ENCODE results near the gene JPH4.

GRCh38 chr14:23523229-23524016, 55.2 kb downstream of the JPH4 start:
- no peak for TF ChIP-seq POLR2A (IDR thresholded peaks at IDR 0.05)
- no peak for TF ChIP-seq CTCF (IDR thresholded peaks at IDR 0.05)
- TF ChIP-seq POLR2AphosphoS5 (IDR thresholded peaks at IDR 0.05) = no peak
- TF ChIP-seq EP300 (IDR thresholded peaks at IDR 0.05) = no peak

Data from stomach (tissue), 4 donors.